Tibial nerve (tissue), 4 donors: ENCODE measurements around the gene ENDOV. TPM values are rescaled to one million over a fixed set of nuclear protein-coding genes. Genes with fewer than 3 reads are reported as not detected.

Experiments used
- DNase-seq, 2 donors: peaks; one replicate each; pipeline ENCODE4 v3.0.0-alpha.2; 2019; ENCODE audit warnings: low spot score in 2 of 2
- H3K27ac ChIP-seq, 4 donors: fragments of 200-600 bp; sonication (generic) in 3 of 4; one replicate each; pipeline ENCODE4 v1.5.1; 2017 to 2019; ENCODE audit warnings: mild to moderate bottlenecking in 1 of 4
- H3K27me3 ChIP-seq, 2 donors: fragments of 200-600 bp; sonication (generic) in 1 of 2; one replicate each; pipeline versions ENCODE4 v1.5.1 to v1.6.0; 2017 to 2019
- H3K36me3 ChIP-seq, 3 donors: fragments of 200-600 bp; sonication (generic); one replicate each; pipeline ENCODE4 v1.5.1; 2018 to 2019
- H3K4me1 ChIP-seq, 4 donors: fragments of 200-600 bp; sonication (generic) in 3 of 4; one replicate each; pipeline ENCODE4 v1.5.1; 2017 to 2019
- H3K4me3 ChIP-seq, 4 donors: fragments of 200-600 bp; sonication (generic) in 3 of 4; one replicate each; pipeline ENCODE4 v1.5.1; 2017 to 2019; ENCODE audit warnings: mild to moderate bottlenecking in 1 of 4, moderate library complexity in 1 of 4
- H3K9me3 ChIP-seq, 4 donors: fragments of 200-600 bp; sonication (generic) in 3 of 4; one replicate each; pipeline ENCODE4 v1.5.1; 2017 to 2019
- CTCF ChIP-seq, 5 experiments: fragments of 200-600 bp in 3 of 5; fragments of 450-650 bp in 2 of 5; sonication (generic) in 3 of 5; IDR thresholded peaks; one replicate each; pipeline ENCODE4 v1.5.1; 2016 to 2019; ENCODE audit warnings: antibody characterized with exemption in 5 of 5, mild to moderate bottlenecking in 3 of 5, moderate library complexity in 2 of 5
- EP300 ChIP-seq, 2 donors: sonication (generic); formaldehyde crosslinking; IDR thresholded peaks; one replicate each; pipeline ENCODE4 v1.6.1; 2017; ENCODE audit warnings: antibody characterized with exemption in 2 of 2, mild to moderate bottlenecking in 1 of 2
- POLR2A ChIP-seq, 2 donors: fragments of 450-650 bp; IDR thresholded peaks; one replicate each; pipeline ENCODE4 v1.6.1; 2017; ENCODE audit warnings: antibody characterized with exemption in 2 of 2, mild to moderate bottlenecking in 2 of 2, moderate library complexity in 2 of 2
- WGBS, 2 donors: methylation state at CpG; one replicate each; pipeline ENCODE4 v1.1.5; 2018; 5-methylcytosine and 5-hydroxymethylcytosine counted together
- total RNA-seq, 4 donors: library from RNA; depleted of rRNA; stranded (reverse); fragments of >200 nt; gene quantifications; one replicate each; pipeline ENCODE4 v1.1.0, GENCODE V29; 2016

Gene ENDOV
- total RNA-seq, 4 donors from 2014 or later: 9.8 to 30.3 (median 16.6) TPM

- WGBS, 2 donors: 81 to 94% methylated on average over 6 to 10 of the region's 15 CpGs
- DNase-seq: no peak
- H3K36me3 ChIP-seq: peaks cover 0 to 67% (median 0%) of the 10 kb centered on the region in 3 donors
Observed at GRCh38 chr17:80432350-80432955, 17.5 kb downstream of the ENDOV start.

GRCh38 chr17:80432961-80433550, 18.1 kb downstream of the ENDOV start:
- H3K4me1 ChIP-seq: no peaks in the 10 kb centered on the region
- TF ChIP-seq CTCF (IDR thresholded peaks at IDR 0.05) (no peak), POLR2A (IDR thresholded peaks at IDR 0.05) (no peak), EP300 (IDR thresholded peaks at IDR 0.05) (no peak)
- no peaks in the 10 kb centered on the region for H3K27me3 ChIP-seq
- H3K27ac ChIP-seq: no peak overlapping the region
- DNase-seq: no peak
- WGBS, 2 donors: 84 to 86% methylated on average over 6 of the region's 6 CpGs
- H3K36me3 ChIP-seq: peaks cover 0 to 65% (median 0%) of the 10 kb centered on the region in 3 donors
- no peak overlapping the region for H3K4me3 ChIP-seq
- H3K9me3 ChIP-seq: no peaks in the 10 kb centered on the region

More at GRCh38 chr17:80432350-80432955, 17.5 kb downstream of the ENDOV start:
- H3K4me3 ChIP-seq: no peak overlapping the region
- TF ChIP-seq CTCF (IDR thresholded peaks at IDR 0.05) (no peak), POLR2A (IDR thresholded peaks at IDR 0.05) (no peak), EP300 (IDR thresholded peaks at IDR 0.05) (no peak)
- H3K9me3 ChIP-seq: no peaks in the 10 kb centered on the region
- no peaks in the 10 kb centered on the region for H3K27me3 ChIP-seq
- no peak overlapping the region for H3K27ac ChIP-seq
- no peaks in the 10 kb centered on the region for H3K4me1 ChIP-seq

GRCh38 chr17:80433916-80434666, 19.1 kb downstream of the ENDOV start:
- TF ChIP-seq POLR2A (IDR thresholded peaks at IDR 0.05): no peak
- no peak for TF ChIP-seq EP300 (IDR thresholded peaks at IDR 0.05)
- no peak for TF ChIP-seq CTCF (IDR thresholded peaks at IDR 0.05)
- no peaks in the 10 kb centered on the region for H3K9me3 ChIP-seq
- H3K4me1 ChIP-seq: no peaks in the 10 kb centered on the region
- no peak overlapping the region for H3K27ac ChIP-seq
- H3K36me3 ChIP-seq: peaks cover 0 to 63% (median 0%) of the 10 kb centered on the region in 3 donors
- H3K27me3 ChIP-seq: no peaks in the 10 kb centered on the region
- 74 to 82% methylated on average over 12 of the region's 12 CpGs for WGBS, 2 donors
- DNase-seq: no peak
- no peak overlapping the region for H3K4me3 ChIP-seq

- Histone ChIP-seq H3K27me3 (no peaks in the 10 kb centered on the region), H3K4me1 (no peaks in the 10 kb centered on the region), H3K9me3 (no peaks in the 10 kb centered on the region), H3K36me3 (peaks cover 0 to 42% (median 0%) of the 10 kb centered on the region in 3 donors), H3K4me3 (no peak overlapping the region), H3K27ac (no peak overlapping the region)
- WGBS, 2 donors: 84 to 91% methylated on average over 10 of the region's 10 CpGs
- TF ChIP-seq CTCF (IDR thresholded peaks at IDR 0.05): no peak
- no peak for TF ChIP-seq EP300 (IDR thresholded peaks at IDR 0.05)
- no peak for TF ChIP-seq POLR2A (IDR thresholded peaks at IDR 0.05)
- no peak for DNase-seq
Observed at GRCh38 chr17:80437532-80437931, 22.6 kb downstream of the ENDOV start.

GRCh38 chr17:80438806-80439205, 23.8 kb downstream of the ENDOV start:
- peaks cover 0 to 32% (median 0%) of the 10 kb centered on the region in 3 donors for H3K36me3 ChIP-seq
- TF ChIP-seq CTCF (IDR thresholded peaks at IDR 0.05): no peak
- no peak for TF ChIP-seq POLR2A (IDR thresholded peaks at IDR 0.05)
- no peak for TF ChIP-seq EP300 (IDR thresholded peaks at IDR 0.05)
- H3K4me1 ChIP-seq: peaks cover 0 to 3% (median 0%) of the 10 kb centered on the region in 4 donors
- WGBS, 2 donors: 85 to 87% methylated on average over 5 of the region's 5 CpGs
- DNase-seq: no peak
- H3K9me3 ChIP-seq: no peaks in the 10 kb centered on the region
- no peaks in the 10 kb centered on the region for H3K27me3 ChIP-seq
- no peak overlapping the region for H3K27ac ChIP-seq
- H3K4me3 ChIP-seq: no peak overlapping the region
